ENCODE results near the gene GLT8D1. TPM values are rescaled to one million over a fixed set of nuclear protein-coding genes. Genes with fewer than 3 reads are reported as not detected.

GLT8D1 gene
- total RNA-seq, 1 donor from 2014 or later, result 37.1 TPM

DNA sequence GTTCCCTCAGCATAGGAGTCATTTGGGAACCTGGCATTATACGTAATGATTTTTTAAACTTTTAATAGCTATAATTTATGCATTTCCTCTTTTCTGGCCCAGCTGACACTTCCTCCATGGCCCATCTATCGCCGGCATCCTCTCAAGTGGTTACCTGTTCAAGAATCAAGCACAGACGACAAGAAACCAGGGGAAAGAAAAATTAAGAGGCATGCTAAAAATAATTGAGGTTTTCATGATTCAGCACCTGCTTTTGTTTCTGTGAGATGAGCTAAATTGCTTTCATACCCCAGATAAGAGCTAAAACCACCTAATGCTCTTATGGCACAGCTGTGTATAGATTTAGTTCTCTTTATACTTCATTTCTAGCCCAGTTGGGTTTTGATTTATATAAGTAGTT lies 2.0 kb upstream of the GLT8D1 start:
- TF ChIP-seq, protein P1, sequence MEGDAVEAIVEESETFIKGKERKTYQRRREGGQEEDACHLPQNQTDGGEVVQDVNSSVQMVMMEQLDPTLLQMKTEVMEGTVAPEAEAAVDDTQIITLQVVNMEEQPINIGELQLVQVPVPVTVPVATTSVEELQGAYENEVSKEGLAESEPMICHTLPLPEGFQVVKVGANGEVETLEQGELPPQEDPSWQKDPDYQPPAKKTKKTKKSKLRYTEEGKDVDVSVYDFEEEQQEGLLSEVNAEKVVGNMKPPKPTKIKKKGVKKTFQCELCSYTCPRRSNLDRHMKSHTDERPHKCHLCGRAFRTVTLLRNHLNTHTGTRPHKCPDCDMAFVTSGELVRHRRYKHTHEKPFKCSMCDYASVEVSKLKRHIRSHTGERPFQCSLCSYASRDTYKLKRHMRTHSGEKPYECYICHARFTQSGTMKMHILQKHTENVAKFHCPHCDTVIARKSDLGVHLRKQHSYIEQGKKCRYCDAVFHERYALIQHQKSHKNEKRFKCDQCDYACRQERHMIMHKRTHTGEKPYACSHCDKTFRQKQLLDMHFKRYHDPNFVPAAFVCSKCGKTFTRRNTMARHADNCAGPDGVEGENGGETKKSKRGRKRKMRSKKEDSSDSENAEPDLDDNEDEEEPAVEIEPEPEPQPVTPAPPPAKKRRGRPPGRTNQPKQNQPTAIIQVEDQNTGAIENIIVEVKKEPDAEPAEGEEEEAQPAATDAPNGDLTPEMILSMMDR (IDR thresholded peaks at IDR 0.05), result no peak
- ATAC-seq (no peak), DNase-seq (no peak)
- H3K4me1 ChIP-seq, result peaks cover 29% of the 10 kb centered on the region
- no peaks in the 10 kb centered on the region for H3K27me3 ChIP-seq (ENCODE audit: low read depth)
- H3K9me3 ChIP-seq, result no peaks in the 10 kb centered on the region
- H3K36me3 ChIP-seq, result peaks cover 25% of the 10 kb centered on the region
- H3K4me3 ChIP-seq, result peak overlapping the region; percentile 80
- no peak overlapping the region for H3K27ac ChIP-seq
- intact Hi-C loops (cut with DNase I), result no loop called here

DNA sequence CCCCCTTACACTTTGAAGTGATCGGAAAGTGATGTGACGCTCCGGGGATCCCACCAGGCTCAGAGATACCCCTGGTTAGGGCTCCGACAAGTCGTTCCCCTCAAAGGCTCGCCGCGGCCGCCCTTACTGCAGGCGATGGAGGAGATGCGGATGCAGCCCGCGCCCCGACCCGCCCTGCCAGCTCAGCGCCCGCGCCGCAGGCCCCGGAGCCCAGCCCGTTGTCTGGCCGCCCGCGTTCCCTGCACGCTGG lies 228 bp downstream of the GLT8D1 start:
- TF ChIP-seq, protein P1 (IDR thresholded peaks at IDR 0.05), result no peak

DNA sequence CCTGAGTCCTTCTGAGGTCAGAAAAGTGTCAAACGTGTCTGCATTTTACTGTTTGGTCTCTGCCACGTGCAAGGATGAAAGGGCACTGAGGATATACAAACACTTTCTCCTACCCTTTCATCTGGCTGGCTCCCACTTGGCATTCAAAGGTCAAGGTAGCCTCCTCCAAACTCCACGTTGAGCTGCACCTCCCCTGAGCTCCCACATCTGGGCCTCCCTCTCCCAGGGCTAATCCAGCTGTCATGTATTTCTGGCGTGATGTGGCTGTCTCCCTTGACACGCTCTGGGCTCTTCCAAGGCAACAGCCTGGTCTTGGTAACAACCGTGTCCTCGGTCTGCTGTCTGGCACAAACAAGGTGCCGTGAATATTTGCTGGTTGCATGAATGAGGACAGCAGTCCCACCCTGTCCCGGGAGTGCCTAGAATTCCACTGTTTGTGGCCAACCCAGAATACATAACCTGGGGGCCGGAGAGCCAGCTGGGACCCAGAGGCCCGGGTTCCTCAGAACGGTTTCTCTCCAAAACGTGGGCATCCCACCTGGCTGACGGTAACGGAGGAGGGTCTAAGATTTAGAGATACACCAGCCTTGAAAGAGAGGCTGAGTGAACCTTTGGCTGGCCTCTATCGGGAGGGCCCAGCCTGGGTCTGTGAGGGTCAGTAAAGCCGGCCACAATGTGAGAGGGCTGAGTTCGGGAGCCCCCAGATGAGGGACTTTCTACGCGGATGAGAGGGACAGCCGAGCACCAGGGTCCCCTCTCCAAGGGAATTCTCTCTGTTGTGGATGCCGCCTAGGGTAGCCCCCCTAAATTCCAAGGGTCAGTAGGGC lies 767 bp downstream of the GLT8D1 start:
- Histone ChIP-seq H3K36me3 (peaks cover 21% of the 10 kb centered on the region), H3K4me1 (peaks cover 29% of the 10 kb centered on the region), H3K27ac (peak overlapping the region; percentile 86), H3K9me3 (no peaks in the 10 kb centered on the region), H3K4me3 (peak overlapping the region; percentile 80), H3K27me3 (ENCODE audit: low read depth) (no peaks in the 10 kb centered on the region)
- ATAC-seq (peak; percentile 21 to 35), DNase-seq (no peak)
- intact Hi-C loops (cut with DNase I), result no loop called here
- TF ChIP-seq, protein P1 (IDR thresholded peaks at IDR 0.05), result no peak

More for the DNA sequence above, 228 bp downstream of the GLT8D1 start:
- no peaks in the 10 kb centered on the region for H3K9me3 ChIP-seq
- peak overlapping the region; percentile 86 for H3K27ac ChIP-seq
- peaks cover 29% of the 10 kb centered on the region for H3K4me1 ChIP-seq
- H3K4me3 ChIP-seq, result peak overlapping the region; percentile 80
- intact Hi-C loops (cut with DNase I), result no loop called here
- no peak for DNase-seq
- no peak for ATAC-seq
- no peaks in the 10 kb centered on the region for H3K27me3 ChIP-seq (ENCODE audit: low read depth)
- peaks cover 18% of the 10 kb centered on the region for H3K36me3 ChIP-seq

DNA sequence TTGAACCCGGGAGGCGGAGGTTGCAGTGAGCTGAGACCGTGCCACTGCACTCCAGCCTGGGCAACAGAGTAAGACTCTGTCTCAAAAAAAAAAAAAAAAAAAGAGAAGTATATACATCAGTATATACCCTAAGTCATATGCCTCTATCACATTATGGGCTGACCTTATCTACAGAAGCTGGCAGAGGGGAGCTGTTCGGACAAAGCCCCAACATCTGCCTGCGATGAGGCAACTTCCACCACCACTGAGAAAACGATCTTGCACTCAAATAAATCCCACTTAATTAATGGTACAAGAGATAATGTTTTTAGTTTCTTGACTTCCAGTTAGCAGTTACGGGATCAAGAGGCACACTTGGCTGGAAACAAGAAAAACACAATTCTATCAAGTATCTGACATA lies 2.2 kb downstream of the GLT8D1 start:
- H3K9me3 ChIP-seq, result no peaks in the 10 kb centered on the region
- H3K4me1 ChIP-seq, result peaks cover 29% of the 10 kb centered on the region
- ATAC-seq (no peak), DNase-seq (no peak)
- H3K36me3 ChIP-seq, result peaks cover 28% of the 10 kb centered on the region
- H3K27ac ChIP-seq, result no peak overlapping the region
- TF ChIP-seq, protein P1 (IDR thresholded peaks at IDR 0.05), result no peak
- no peak overlapping the region for H3K4me3 ChIP-seq
- H3K27me3 ChIP-seq (ENCODE audit: low read depth), result no peaks in the 10 kb centered on the region
- intact Hi-C loops (cut with DNase I), result no loop called here

DNA sequence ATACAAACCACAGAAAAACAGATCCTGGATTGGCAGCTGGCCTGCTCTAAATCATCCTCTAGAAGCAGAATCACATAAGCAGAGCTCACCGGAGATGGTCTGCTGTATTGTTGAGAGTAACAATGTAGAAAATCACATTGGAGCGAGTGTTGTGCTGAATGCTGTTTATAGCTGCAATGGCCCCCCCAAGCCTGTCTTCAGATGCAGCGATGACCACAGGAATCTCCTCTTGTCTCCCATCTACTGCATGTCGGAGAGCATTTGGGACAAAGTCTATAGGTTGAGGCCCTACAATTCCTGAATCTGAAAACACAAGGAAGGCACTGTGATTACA lies 8.0 kb downstream of the GLT8D1 start:
- no peak for ATAC-seq
- no peak for DNase-seq
- Histone ChIP-seq H3K9me3 (no peaks in the 10 kb centered on the region), H3K4me1 (no peaks in the 10 kb centered on the region), H3K36me3 (peaks cover 74% of the 10 kb centered on the region), H3K27me3 (ENCODE audit: low read depth) (no peaks in the 10 kb centered on the region), H3K27ac (no peak overlapping the region), H3K4me3 (no peak overlapping the region)
- TF ChIP-seq, protein P1 (IDR thresholded peaks at IDR 0.05), result no peak
- intact Hi-C loops (cut with DNase I), result no loop called here
